ACC112 (cell line): Measurements from ENCODE around the gene MMRN1.

Source experiments
- H2AFZ ChIP-seq: fragments of 200-600 bp; sonication (generic); one replicate; pipeline ENCODE4 v1.6.0; 2017; ENCODE audit warnings: antibody characterized with exemption, low read length; ENCODE audit not compliant: unreplicated experiment
- H3K27ac ChIP-seq: fragments of 200-600 bp; sonication (generic); 2 replicates; pipeline ENCODE4 v1.5.1; 2014; ENCODE audit warnings: low read depth, mild to moderate bottlenecking, antibody characterized with exemption, low read length, moderate library complexity
- H3K27me3 ChIP-seq: fragments of 200-600 bp; sonication (generic); 2 replicates; pipeline ENCODE4 v1.6.1; 2014; ENCODE audit warnings: mild to moderate bottlenecking, antibody characterized with exemption, low read length, moderate library complexity, mixed read lengths; ENCODE audit not compliant: insufficient read depth
- H3K36me3 ChIP-seq: fragments of 200-600 bp; sonication (generic); 2 replicates; pipeline ENCODE4 v1.6.1; 2016; ENCODE audit warnings: mild to moderate bottlenecking, antibody characterized with exemption, low read length, moderate library complexity, mixed read lengths; ENCODE audit not compliant: insufficient read depth
- H3K4me1 ChIP-seq: fragments of 200-600 bp; sonication (generic); one replicate; pipeline ENCODE4 v1.6.1; 2016; ENCODE audit warnings: low read length, mixed read lengths; ENCODE audit not compliant: insufficient read depth, unreplicated experiment, control insufficient read depth
- H3K4me3 ChIP-seq: fragments of 200-600 bp; sonication (generic); 2 replicates; pipeline ENCODE4 v1.5.1; 2014; ENCODE audit warnings: mild to moderate bottlenecking, low read depth, low read length
- H3K79me2 ChIP-seq: fragments of 200-600 bp; sonication (generic); one replicate; pipeline ENCODE4 v1.6.0; 2016; ENCODE audit warnings: low read length; ENCODE audit not compliant: control insufficient read depth, unreplicated experiment, insufficient read depth

The MMRN1 gene

DNA sequence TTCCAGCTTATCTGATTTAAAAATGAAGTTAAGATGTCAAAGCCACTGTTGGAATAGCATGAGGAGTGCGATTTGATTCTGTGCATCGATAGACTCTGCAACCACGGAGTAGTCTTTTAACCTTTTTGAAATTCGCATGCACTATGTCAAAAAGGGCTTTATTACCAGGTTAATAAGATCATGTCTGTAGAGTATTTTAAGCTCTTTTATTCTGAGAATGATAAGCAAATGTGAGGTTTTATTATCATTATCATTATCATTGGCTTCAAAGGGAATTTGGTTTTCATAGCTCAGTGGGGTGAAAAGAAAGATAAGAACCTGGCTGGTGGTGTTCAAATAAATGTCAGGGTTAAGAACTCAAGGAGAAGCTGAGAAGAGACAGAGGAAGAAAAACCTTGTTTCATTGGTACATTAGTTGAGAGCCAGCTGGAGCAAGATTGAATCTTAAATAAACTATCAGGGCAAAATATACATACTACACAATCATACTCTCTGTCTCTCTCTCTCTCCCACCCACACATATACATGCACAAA lies 102.6 kb downstream of the MMRN1 start:
- Histone ChIP-seq H3K4me1 (no peaks in the 10 kb centered on the region), H3K79me2 (no peaks in the 10 kb centered on the region), H3K27me3 (peaks cover 10% of the 10 kb centered on the region; the same call in 1 of the 2 replicates), H3K36me3 (no peaks in the 10 kb centered on the region), H3K27ac (no peak overlapping the region), H3K4me3 (no peak overlapping the region), H2AFZ (no peak overlapping the region)

DNA sequence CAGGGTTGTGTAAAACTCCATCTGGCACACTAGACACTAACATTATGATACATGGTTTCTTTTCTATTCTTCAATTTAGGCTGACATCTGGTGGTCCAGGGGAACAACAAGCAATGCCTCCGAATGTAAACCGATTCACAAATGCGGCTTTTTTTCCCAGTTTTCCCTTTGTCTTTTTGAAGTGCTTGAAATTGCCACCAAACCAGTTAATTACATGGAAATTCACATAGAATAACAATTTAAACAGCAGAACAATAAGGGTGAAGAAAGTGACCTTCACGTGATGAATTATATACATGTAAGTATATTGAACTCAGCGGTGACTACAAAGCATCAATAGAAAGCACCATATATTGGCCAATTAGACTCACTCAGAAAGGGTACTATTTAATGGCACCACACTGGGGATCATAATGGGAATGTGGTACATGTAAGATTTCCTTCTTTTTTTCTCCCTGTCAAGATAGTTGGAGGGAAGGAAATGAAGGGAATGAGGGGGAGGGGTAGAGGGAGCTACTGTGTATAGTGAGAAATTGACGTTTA lies 103.9 kb downstream of the MMRN1 start:
- no peak overlapping the region for H3K4me3 ChIP-seq
- H2AFZ ChIP-seq = no peak overlapping the region
- no peak overlapping the region for H3K27ac ChIP-seq
- no peaks in the 10 kb centered on the region for H3K36me3 ChIP-seq
- no peaks in the 10 kb centered on the region for H3K4me1 ChIP-seq
- peaks cover 10% of the 10 kb centered on the region; the same call in 1 of the 2 replicates for H3K27me3 ChIP-seq
- H3K79me2 ChIP-seq = no peaks in the 10 kb centered on the region

DNA sequence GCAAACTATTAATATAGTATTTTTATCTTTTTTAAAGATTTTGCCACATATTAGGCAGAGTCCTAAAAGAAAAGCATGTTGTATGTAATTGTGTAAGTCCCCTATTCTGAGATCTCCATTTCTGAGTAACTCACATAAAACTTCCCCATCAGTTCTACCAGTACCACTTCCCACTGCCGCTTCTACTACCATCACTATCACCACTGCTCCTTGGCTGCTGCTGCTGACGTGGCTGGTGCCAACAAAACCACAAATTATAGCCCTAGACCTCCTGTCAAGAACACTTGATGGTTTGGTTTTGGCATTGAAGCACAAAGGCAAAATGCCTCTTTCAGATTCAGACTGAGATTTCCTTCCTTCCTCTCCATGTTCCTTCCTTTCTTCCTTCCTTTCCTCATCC lies 106.4 kb downstream of the MMRN1 start:
- Histone ChIP-seq H3K79me2 (no peaks in the 10 kb centered on the region), H3K4me3 (no peak overlapping the region), H3K27me3 (peaks cover 6% of the 10 kb centered on the region; the same call in 1 of the 2 replicates), H3K27ac (no peak overlapping the region), H3K4me1 (no peaks in the 10 kb centered on the region), H2AFZ (no peak overlapping the region), H3K36me3 (no peaks in the 10 kb centered on the region)

DNA sequence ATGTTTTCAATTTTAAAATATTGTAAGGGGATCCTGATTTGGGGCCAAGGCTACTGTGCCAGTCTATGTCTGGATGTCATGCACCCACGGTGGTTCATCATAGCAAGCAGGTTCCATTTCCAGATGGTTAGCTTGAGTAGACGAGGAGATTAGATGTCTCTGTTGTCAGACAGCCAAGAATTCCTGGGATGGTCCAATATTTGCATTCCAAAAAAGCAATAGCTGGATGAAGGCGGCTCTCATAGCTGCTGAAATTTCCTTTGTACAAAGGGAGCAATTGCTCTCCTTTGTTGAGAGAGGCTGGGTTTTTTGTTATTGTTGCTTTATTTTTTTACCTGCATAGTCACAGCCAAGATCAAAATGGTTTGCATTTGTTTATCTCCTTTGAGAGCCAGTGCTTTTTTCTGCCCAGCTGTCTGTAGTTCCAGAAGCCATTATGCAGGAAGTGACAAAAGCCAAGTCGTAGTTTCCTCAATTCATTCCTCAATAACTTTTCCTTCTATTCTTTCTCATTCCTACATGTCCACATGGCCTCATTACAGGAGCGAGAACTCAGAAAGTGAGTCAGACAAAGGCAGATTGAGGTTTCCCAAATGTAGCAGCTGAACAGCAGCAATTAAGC lies 107.9 kb downstream of the MMRN1 start:
- Histone ChIP-seq H2AFZ (no peak overlapping the region), H3K4me3 (no peak overlapping the region), H3K36me3 (no peaks in the 10 kb centered on the region), H3K27ac (no peak overlapping the region), H3K27me3 (peaks cover 5% of the 10 kb centered on the region; the same call in 1 of the 2 replicates), H3K4me1 (no peaks in the 10 kb centered on the region), H3K79me2 (no peaks in the 10 kb centered on the region)
